ENCODE results near the gene E2F8.

E2F8 gene

GRCh38 chr11:19208959-19209546 is 31.7 kb downstream of the E2F8 start:
- Histone ChIP-seq H3K4me1 (ENCODE audit: control insufficient read depth in 5 of 5, insufficient read depth in 5 of 5, low read length in 5 of 5) (no peaks in the 10 kb centered on the region), H3K27me3 (ENCODE audit: control insufficient read depth in 5 of 5, insufficient read depth in 4 of 5, low read length in 5 of 5) (peaks cover 3 to 6% (median 4%) of the 10 kb centered on the region in 5 donors), H3K36me3 (ENCODE audit: control insufficient read depth in 5 of 5, insufficient read depth in 5 of 5, low read length in 5 of 5) (no peaks in the 10 kb centered on the region), H3K9me3 (ENCODE audit: control insufficient read depth in 5 of 5, low read length in 5 of 5) (no peaks in the 10 kb centered on the region), H3K27ac (ENCODE audit: low read depth, low read length) (no peak overlapping the region), H3K4me3 (ENCODE audit: low read depth in 1 of 5, low read length in 5 of 5) (no peak overlapping the region), H3K9ac (ENCODE audit: low read length in 5 of 5) (no peak overlapping the region)

- Histone ChIP-seq H3K9me3 (ENCODE audit: control insufficient read depth in 5 of 5, low read length in 5 of 5) (no peaks in the 10 kb centered on the region), H3K36me3 (ENCODE audit: control insufficient read depth in 5 of 5, insufficient read depth in 5 of 5, low read length in 5 of 5) (no peaks in the 10 kb centered on the region), H3K27ac (ENCODE audit: low read depth, low read length) (no peak overlapping the region), H3K27me3 (ENCODE audit: control insufficient read depth in 5 of 5, insufficient read depth in 4 of 5, low read length in 5 of 5) (peaks cover under 1 to 5% (median 2%) of the 10 kb centered on the region in 5 donors), H3K4me1 (ENCODE audit: control insufficient read depth in 5 of 5, insufficient read depth in 5 of 5, low read length in 5 of 5) (no peaks in the 10 kb centered on the region), H3K9ac (ENCODE audit: low read length in 5 of 5) (no peak overlapping the region), H3K4me3 (ENCODE audit: low read depth in 1 of 5, low read length in 5 of 5) (no peak overlapping the region)
Measured at GRCh38 chr11:19208181-19208580, 32.6 kb downstream of the E2F8 start.

GRCh38 chr11:19204836-19205235 is 35.9 kb downstream of the E2F8 start:
- Histone ChIP-seq H3K36me3 (ENCODE audit: control insufficient read depth in 5 of 5, insufficient read depth in 5 of 5, low read length in 5 of 5) (no peaks in the 10 kb centered on the region), H3K4me1 (ENCODE audit: control insufficient read depth in 5 of 5, insufficient read depth in 5 of 5, low read length in 5 of 5) (peaks cover 0 to 4% (median 0%) of the 10 kb centered on the region in 5 donors), H3K9ac (ENCODE audit: low read length in 5 of 5) (no peak overlapping the region), H3K9me3 (ENCODE audit: control insufficient read depth in 5 of 5, low read length in 5 of 5) (no peaks in the 10 kb centered on the region), H3K27me3 (ENCODE audit: control insufficient read depth in 5 of 5, insufficient read depth in 4 of 5, low read length in 5 of 5) (peaks cover 0 to 5% (median 3%) of the 10 kb centered on the region in 5 donors), H3K4me3 (ENCODE audit: low read depth in 1 of 5, low read length in 5 of 5) (no peak overlapping the region), H3K27ac (ENCODE audit: low read depth, low read length) (no peak overlapping the region)

GRCh38 chr11:19201737-19202605 is 38.8 kb downstream of the E2F8 start, which contains the start of gene CSRP3:
Gene CSRP3, minus strand, starts transcription at chr11:19201983. Its CDS starts 9,535 bp downstream, at chr11:19192448.
- Histone ChIP-seq H3K4me3 (ENCODE audit: low read depth in 1 of 5, low read length in 5 of 5) (no peak within 1 kb of the TSS), H3K9ac (ENCODE audit: low read length in 5 of 5) (no peak within 1 kb of the TSS), H3K9me3 (ENCODE audit: control insufficient read depth in 5 of 5, low read length in 5 of 5) (no peaks in the 10 kb centered on the region), H3K36me3 (ENCODE audit: control insufficient read depth in 5 of 5, insufficient read depth in 5 of 5, low read length in 5 of 5) (no peaks in the 10 kb centered on the region), H3K4me1 (ENCODE audit: control insufficient read depth in 5 of 5, insufficient read depth in 5 of 5, low read length in 5 of 5) (peaks cover 0 to 4% (median 0%) of the 10 kb centered on the region in 5 donors), H3K27me3 (ENCODE audit: control insufficient read depth in 5 of 5, insufficient read depth in 4 of 5, low read length in 5 of 5) (peaks cover 0 to 3% (median 0%) of the 10 kb centered on the region in 5 donors), H3K27ac (ENCODE audit: low read depth, low read length) (no peak within 1 kb of the TSS)

GRCh38 chr11:19200410-19201201 is 40.1 kb downstream of the E2F8 start:
- H3K27me3 ChIP-seq (ENCODE audit: control insufficient read depth in 5 of 5, insufficient read depth in 4 of 5, low read length in 5 of 5): peaks cover 0 to 3% (median 0%) of the 10 kb centered on the region in 5 donors
- peaks cover 0 to 4% (median 0%) of the 10 kb centered on the region in 5 donors for H3K4me1 ChIP-seq (ENCODE audit: control insufficient read depth in 5 of 5, insufficient read depth in 5 of 5, low read length in 5 of 5)
- no peak overlapping the region for H3K27ac ChIP-seq (ENCODE audit: low read depth, low read length)
- no peak overlapping the region for H3K4me3 ChIP-seq (ENCODE audit: low read depth in 1 of 5, low read length in 5 of 5)
- H3K9ac ChIP-seq (ENCODE audit: low read length in 5 of 5): no peak overlapping the region
- H3K9me3 ChIP-seq (ENCODE audit: control insufficient read depth in 5 of 5, low read length in 5 of 5): no peaks in the 10 kb centered on the region
- H3K36me3 ChIP-seq (ENCODE audit: control insufficient read depth in 5 of 5, insufficient read depth in 5 of 5, low read length in 5 of 5): no peaks in the 10 kb centered on the region

GRCh38 chr11:19199771-19200170 is 41.0 kb downstream of the E2F8 start:
- no peaks in the 10 kb centered on the region for H3K9me3 ChIP-seq (ENCODE audit: control insufficient read depth in 5 of 5, low read length in 5 of 5)
- no peaks in the 10 kb centered on the region for H3K36me3 ChIP-seq (ENCODE audit: control insufficient read depth in 5 of 5, insufficient read depth in 5 of 5, low read length in 5 of 5)
- no peak overlapping the region for H3K4me3 ChIP-seq (ENCODE audit: low read depth in 1 of 5, low read length in 5 of 5)
- no peak overlapping the region for H3K27ac ChIP-seq (ENCODE audit: low read depth, low read length)
- H3K9ac ChIP-seq (ENCODE audit: low read length in 5 of 5): no peak overlapping the region
- H3K27me3 ChIP-seq (ENCODE audit: control insufficient read depth in 5 of 5, insufficient read depth in 4 of 5, low read length in 5 of 5): peaks cover 0 to 3% (median 0%) of the 10 kb centered on the region in 5 donors
- H3K4me1 ChIP-seq (ENCODE audit: control insufficient read depth in 5 of 5, insufficient read depth in 5 of 5, low read length in 5 of 5): peaks cover 0 to 4% (median 0%) of the 10 kb centered on the region in 5 donors

- no peak overlapping the region for H3K27ac ChIP-seq (ENCODE audit: low read depth, low read length)
- H3K36me3 ChIP-seq (ENCODE audit: control insufficient read depth in 5 of 5, insufficient read depth in 5 of 5, low read length in 5 of 5): no peaks in the 10 kb centered on the region
- H3K27me3 ChIP-seq (ENCODE audit: control insufficient read depth in 5 of 5, insufficient read depth in 4 of 5, low read length in 5 of 5): peaks cover 0 to 3% (median 0%) of the 10 kb centered on the region in 5 donors
- no peak overlapping the region for H3K4me3 ChIP-seq (ENCODE audit: low read depth in 1 of 5, low read length in 5 of 5)
- H3K9me3 ChIP-seq (ENCODE audit: control insufficient read depth in 5 of 5, low read length in 5 of 5): no peaks in the 10 kb centered on the region
- peaks cover 0 to 4% (median 0%) of the 10 kb centered on the region in 5 donors for H3K4me1 ChIP-seq (ENCODE audit: control insufficient read depth in 5 of 5, insufficient read depth in 5 of 5, low read length in 5 of 5)
- no peak overlapping the region for H3K9ac ChIP-seq (ENCODE audit: low read length in 5 of 5)
Measured at GRCh38 chr11:19199048-19199447, 41.7 kb downstream of the E2F8 start.

- H3K36me3 ChIP-seq (ENCODE audit: control insufficient read depth in 5 of 5, insufficient read depth in 5 of 5, low read length in 5 of 5): no peaks in the 10 kb centered on the region
- peaks cover 0 to 4% (median 0%) of the 10 kb centered on the region in 5 donors for H3K4me1 ChIP-seq (ENCODE audit: control insufficient read depth in 5 of 5, insufficient read depth in 5 of 5, low read length in 5 of 5)
- no peak overlapping the region for H3K9ac ChIP-seq (ENCODE audit: low read length in 5 of 5)
- H3K27ac ChIP-seq (ENCODE audit: low read depth, low read length): no peak overlapping the region
- H3K4me3 ChIP-seq (ENCODE audit: low read depth in 1 of 5, low read length in 5 of 5): no peak overlapping the region
- H3K9me3 ChIP-seq (ENCODE audit: control insufficient read depth in 5 of 5, low read length in 5 of 5): no peaks in the 10 kb centered on the region
- H3K27me3 ChIP-seq (ENCODE audit: control insufficient read depth in 5 of 5, insufficient read depth in 4 of 5, low read length in 5 of 5): peaks cover 0 to 3% (median 0%) of the 10 kb centered on the region in 5 donors
Measured at GRCh38 chr11:19196432-19196831, 44.3 kb downstream of the E2F8 start.

GRCh38 chr11:19194620-19195308 is 46.0 kb downstream of the E2F8 start:
- Histone ChIP-seq H3K4me1 (ENCODE audit: control insufficient read depth in 5 of 5, insufficient read depth in 5 of 5, low read length in 5 of 5) (no peaks in the 10 kb centered on the region), H3K27me3 (ENCODE audit: control insufficient read depth in 5 of 5, insufficient read depth in 4 of 5, low read length in 5 of 5) (peaks cover 0 to 3% (median 0%) of the 10 kb centered on the region in 5 donors), H3K4me3 (ENCODE audit: low read depth in 1 of 5, low read length in 5 of 5) (no peak overlapping the region), H3K9ac (ENCODE audit: low read length in 5 of 5) (no peak overlapping the region), H3K9me3 (ENCODE audit: control insufficient read depth in 5 of 5, low read length in 5 of 5) (no peaks in the 10 kb centered on the region), H3K36me3 (ENCODE audit: control insufficient read depth in 5 of 5, insufficient read depth in 5 of 5, low read length in 5 of 5) (no peaks in the 10 kb centered on the region), H3K27ac (ENCODE audit: low read depth, low read length) (no peak overlapping the region)
